ENCODE data around the gene EYA4. TPM values are rescaled to one million over a fixed set of nuclear protein-coding genes. Genes with fewer than 3 reads are reported as not detected.

EYA4 gene
- total RNA-seq, 3 donors from 2014 or later: 0.33 to 4.2 (median 0.44) TPM

DNA sequence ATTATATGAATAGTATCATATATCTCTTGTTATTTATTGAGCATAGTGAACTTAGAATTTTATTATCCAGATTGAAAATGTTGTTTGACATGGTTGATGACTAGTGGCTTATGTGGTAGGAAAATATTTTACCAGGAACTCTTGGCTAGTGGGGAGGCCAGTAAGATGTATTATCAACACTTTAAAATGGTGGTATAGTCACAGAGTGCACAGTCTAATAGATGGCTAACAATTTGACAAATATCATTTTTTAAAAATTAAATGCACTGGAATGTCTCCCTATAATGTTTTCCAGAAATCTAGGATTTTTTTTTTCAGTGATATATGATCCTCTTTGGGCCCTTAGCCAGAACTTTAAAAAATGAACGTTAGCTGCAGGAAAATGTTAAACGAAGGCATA lies 26.9 kb upstream of the EYA4 start:
- TF ChIP-seq POLR2AphosphoS5 (IDR thresholded peaks at IDR 0.05) (no peak), POLR2A (IDR thresholded peaks at IDR 0.05) (no peak)
- TF ChIP-seq, protein P1, sequence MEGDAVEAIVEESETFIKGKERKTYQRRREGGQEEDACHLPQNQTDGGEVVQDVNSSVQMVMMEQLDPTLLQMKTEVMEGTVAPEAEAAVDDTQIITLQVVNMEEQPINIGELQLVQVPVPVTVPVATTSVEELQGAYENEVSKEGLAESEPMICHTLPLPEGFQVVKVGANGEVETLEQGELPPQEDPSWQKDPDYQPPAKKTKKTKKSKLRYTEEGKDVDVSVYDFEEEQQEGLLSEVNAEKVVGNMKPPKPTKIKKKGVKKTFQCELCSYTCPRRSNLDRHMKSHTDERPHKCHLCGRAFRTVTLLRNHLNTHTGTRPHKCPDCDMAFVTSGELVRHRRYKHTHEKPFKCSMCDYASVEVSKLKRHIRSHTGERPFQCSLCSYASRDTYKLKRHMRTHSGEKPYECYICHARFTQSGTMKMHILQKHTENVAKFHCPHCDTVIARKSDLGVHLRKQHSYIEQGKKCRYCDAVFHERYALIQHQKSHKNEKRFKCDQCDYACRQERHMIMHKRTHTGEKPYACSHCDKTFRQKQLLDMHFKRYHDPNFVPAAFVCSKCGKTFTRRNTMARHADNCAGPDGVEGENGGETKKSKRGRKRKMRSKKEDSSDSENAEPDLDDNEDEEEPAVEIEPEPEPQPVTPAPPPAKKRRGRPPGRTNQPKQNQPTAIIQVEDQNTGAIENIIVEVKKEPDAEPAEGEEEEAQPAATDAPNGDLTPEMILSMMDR (IDR thresholded peaks at IDR 0.05): no peak

DNA sequence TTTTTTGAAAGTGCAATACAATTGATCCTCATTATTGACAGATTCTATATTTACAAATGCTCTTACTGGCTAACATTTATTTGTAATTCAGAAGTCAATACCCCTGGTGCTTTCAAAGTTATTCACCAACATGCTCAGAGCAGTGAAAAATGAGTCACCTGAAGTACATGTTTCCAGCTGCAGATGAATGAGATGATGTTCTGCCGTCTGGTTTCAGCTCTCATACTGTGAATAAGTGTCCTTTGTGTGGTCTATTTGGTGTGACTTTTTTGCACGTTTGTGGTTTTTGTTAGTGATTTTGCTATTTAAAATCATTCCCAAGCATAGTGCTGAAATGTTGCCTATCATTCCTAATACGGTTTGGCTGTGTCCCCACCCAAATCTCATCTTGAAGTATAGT lies 22.3 kb upstream of the EYA4 start:
- TF ChIP-seq POLR2A (IDR thresholded peaks at IDR 0.05) (no peak), POLR2AphosphoS5 (IDR thresholded peaks at IDR 0.05) (no peak)
- TF ChIP-seq, protein P1 (IDR thresholded peaks at IDR 0.05): no peak
- DNase-seq (ENCODE audit: low spot score in 2 of 2): no peak
- Histone ChIP-seq H3K27me3 (no peaks in the 10 kb centered on the region), H3K36me3 (no peaks in the 10 kb centered on the region), H3K27ac (no peak overlapping the region), H3K4me3 (no peak overlapping the region), H3K9me3 (no peaks in the 10 kb centered on the region), H3K4me1 (no peaks in the 10 kb centered on the region)
- intact Hi-C loops (cut with DNase I; ENCODE audit: low total_unique reads): no loop called here

More for the DNA sequence above, 26.9 kb upstream of the EYA4 start:
- no peak for DNase-seq (ENCODE audit: low spot score in 2 of 2)
- H3K9me3 ChIP-seq: peaks cover 0 to 6% of the 10 kb centered on the region in 2 donors
- no peak overlapping the region for H3K4me3 ChIP-seq
- H3K27ac ChIP-seq: no peak overlapping the region
- intact Hi-C loops (cut with DNase I; ENCODE audit: low total_unique reads): no loop called here
- H3K36me3 ChIP-seq: no peaks in the 10 kb centered on the region
- no peaks in the 10 kb centered on the region for H3K4me1 ChIP-seq
- no peaks in the 10 kb centered on the region for H3K27me3 ChIP-seq

DNA sequence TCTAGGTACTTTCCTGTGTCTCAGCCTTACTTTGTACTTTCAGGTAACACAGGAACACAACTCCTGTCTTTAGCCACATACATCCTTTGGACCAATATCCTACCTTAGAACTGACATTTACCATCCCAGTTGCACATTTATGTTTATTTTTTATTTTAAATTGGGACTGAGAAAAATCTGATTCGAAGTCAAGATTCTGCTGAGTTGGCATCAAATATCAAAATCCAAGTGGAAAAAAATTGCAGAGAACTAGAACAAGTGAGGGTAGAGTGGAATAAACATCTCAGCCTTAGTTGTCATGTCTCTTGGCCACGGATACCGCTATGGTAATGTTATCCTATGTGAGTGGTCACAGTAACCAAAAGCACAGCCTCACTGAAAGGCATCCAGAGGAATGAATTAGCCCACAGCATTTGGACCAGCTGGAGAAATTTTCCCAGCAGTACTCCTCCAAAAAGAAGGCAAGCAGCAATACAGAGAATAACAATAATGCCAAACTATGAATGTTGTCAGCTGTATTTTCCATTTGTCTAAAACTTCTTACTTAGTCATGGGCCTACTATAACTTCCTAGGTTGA lies 17.6 kb upstream of the EYA4 start:
- Histone ChIP-seq H3K4me1 (no peaks in the 10 kb centered on the region), H3K4me3 (no peak overlapping the region), H3K27me3 (no peaks in the 10 kb centered on the region), H3K36me3 (no peaks in the 10 kb centered on the region), H3K9me3 (no peaks in the 10 kb centered on the region), H3K27ac (no peak overlapping the region)
- intact Hi-C loops (cut with DNase I; ENCODE audit: low total_unique reads): no loop called here
- no peak for DNase-seq (ENCODE audit: low spot score in 2 of 2)
- TF ChIP-seq, protein P1 (IDR thresholded peaks at IDR 0.05): no peak
- TF ChIP-seq POLR2AphosphoS5 (IDR thresholded peaks at IDR 0.05) (no peak), POLR2A (IDR thresholded peaks at IDR 0.05) (no peak)

DNA sequence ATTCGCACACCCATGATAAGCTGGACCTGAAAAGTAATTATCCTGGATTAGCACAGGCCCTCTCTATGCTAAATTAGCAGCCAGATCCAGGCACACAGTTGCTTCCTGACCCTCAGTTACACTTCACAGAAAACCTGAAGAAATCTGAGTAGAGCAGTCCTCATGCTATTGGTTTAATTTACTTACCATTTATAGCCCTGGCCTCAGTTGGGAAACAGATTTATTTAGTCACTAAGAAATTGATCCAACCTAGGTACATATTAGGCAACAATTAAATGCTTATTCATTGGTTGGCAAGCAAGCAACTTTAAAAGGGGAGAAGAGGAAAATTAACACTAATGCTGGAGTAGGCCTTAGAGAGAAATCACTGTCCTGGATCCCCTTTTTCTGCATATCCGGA lies 15.6 kb upstream of the EYA4 start:
- Histone ChIP-seq H3K9me3 (no peaks in the 10 kb centered on the region), H3K4me1 (no peaks in the 10 kb centered on the region), H3K4me3 (no peak overlapping the region), H3K27ac (no peak overlapping the region), H3K27me3 (no peaks in the 10 kb centered on the region), H3K36me3 (no peaks in the 10 kb centered on the region)
- intact Hi-C loops (cut with DNase I; ENCODE audit: low total_unique reads): no loop called here
- no peak for DNase-seq (ENCODE audit: low spot score in 2 of 2)
- no peak for TF ChIP-seq POLR2AphosphoS5 (IDR thresholded peaks at IDR 0.05)
- TF ChIP-seq POLR2A (IDR thresholded peaks at IDR 0.05): no peak
- TF ChIP-seq, protein P1 (IDR thresholded peaks at IDR 0.05): no peak

DNA sequence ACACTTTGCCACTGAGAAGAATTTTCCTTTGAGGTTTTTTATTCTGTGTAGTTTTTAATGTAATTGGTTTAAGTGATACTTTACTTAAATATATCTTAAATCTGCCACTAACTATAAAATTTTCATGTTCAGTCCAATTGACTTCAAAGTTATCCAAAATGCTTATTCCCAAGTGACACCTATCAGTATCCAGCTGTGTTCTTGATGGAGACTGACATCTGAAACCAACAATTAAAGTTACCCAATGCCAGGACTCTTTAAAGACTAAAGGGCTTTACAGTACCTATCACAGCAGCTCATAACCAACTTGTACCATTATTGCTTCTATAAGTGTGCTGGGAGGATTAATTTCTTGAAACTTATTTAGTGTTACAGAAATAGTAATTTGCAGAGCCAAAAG lies 13.8 kb upstream of the EYA4 start:
- Histone ChIP-seq H3K27ac (no peak overlapping the region), H3K4me3 (no peak overlapping the region), H3K9me3 (no peaks in the 10 kb centered on the region), H3K27me3 (no peaks in the 10 kb centered on the region), H3K4me1 (no peaks in the 10 kb centered on the region), H3K36me3 (no peaks in the 10 kb centered on the region)
- no peak for TF ChIP-seq POLR2A (IDR thresholded peaks at IDR 0.05)
- no peak for TF ChIP-seq POLR2AphosphoS5 (IDR thresholded peaks at IDR 0.05)
- TF ChIP-seq, protein P1 (IDR thresholded peaks at IDR 0.05): no peak
- intact Hi-C loops (cut with DNase I; ENCODE audit: low total_unique reads): no loop called here
- no peak for DNase-seq (ENCODE audit: low spot score in 2 of 2)

Measured in breast epithelium (tissue), 4 donors.